K562 (cell line): ENCODE data around the gene PSMA7. TPM values are rescaled to one million over a fixed set of nuclear protein-coding genes. Genes with fewer than 3 reads are reported as not detected.

Experiments
- ATAC-seq: fragments of 200-7000 bp; cut with Tn5 transposase; 3 replicates; pipeline ENCODE4 v1.9.1; 2020; ENCODE audit warnings: moderate library complexity
- BruUV-seq: library from RNA; stranded (reverse); fragments of 400-500 nt; replicated peaks from 2 replicates; lab custom pipeline; 2021; lab: Mats Ljungman, UMichigan
- CTCF ChIA-PET: fragments of 300-600 bp; formaldehyde crosslinking; extraction: SDS; loops from one replicate; lab custom pipeline; 2021; ENCODE audit warnings: low intra/inter-chr PET ratio; lab: Yijun Ruan, JAX
- POLR2A ChIA-PET: fragments of 300-600, 350-650 bp; sonication (Branson Sonifier 250); formaldehyde crosslinking; extraction: SDS; loops from one replicate; lab custom pipeline; 2021; ENCODE audit warnings: antibody characterized with exemption, inconsistent platforms; lab: Yijun Ruan, JAX
- DNase-seq, 4 experiments: peaks; one replicate each; pipeline versions ENCODE4 v3.0.0 to v3.0.0-alpha.2; 2011 to 2018; ENCODE audit warnings: low spot score in 3 of 4, mixed read lengths in 3 of 4; ENCODE audit errors: extremely low read depth in 1 of 4
- FAIRE-seq: peaks from 2 replicates; lab custom pipeline; 2011; peaks lifted over from hg19 to GRCh38; lab: Jason Lieb, UNC
- H2AFZ ChIP-seq: 2 replicates; pipeline ENCODE4 v1.6.0; 2011; ENCODE audit warnings: low read depth, low read length, control low read depth, inconsistent platforms
- H3K27ac ChIP-seq: fragments of 200-600 bp; 3 replicates; pipeline ENCODE4 v1.8.0; 2011; ENCODE audit warnings: low read depth, mild to moderate bottlenecking, control low read depth, inconsistent platforms, low read length, moderate library complexity, mixed read lengths; ENCODE audit errors: extremely low read depth
- H3K27me3 ChIP-seq, 2 experiments: fragments of 300-600 bp in 1 of 2; 2 replicates in 1 of 2; 3 replicates in 1 of 2; pipeline versions ENCODE4 v1.6.0 to v1.8.0; 2011; ENCODE audit warnings: inconsistent platforms in 2 of 2, low read length in 2 of 2, mild to moderate bottlenecking in 1 of 2, mixed read lengths in 1 of 2, moderate library complexity in 1 of 2; ENCODE audit not compliant: control insufficient read depth in 2 of 2, insufficient read depth in 2 of 2
- H3K36me3 ChIP-seq: fragments of 300-600 bp; 3 replicates; pipeline ENCODE4 v1.8.0; 2011; ENCODE audit warnings: mild to moderate bottlenecking, low read length, inconsistent platforms; ENCODE audit not compliant: control insufficient read depth, insufficient read depth
- H3K4me1 ChIP-seq, 2 experiments: fragments of 200-600 bp in 1 of 2; replicated peaks in 1 of 2; 2 replicates in 1 of 2; 3 replicates in 1 of 2; pipeline versions ENCODE4 v1.5.1 to v1.8.0; 2011; ENCODE audit warnings: inconsistent platforms in 2 of 2, low read length in 2 of 2, mild to moderate bottlenecking in 1 of 2, mixed read lengths in 1 of 2, moderate library complexity in 1 of 2; ENCODE audit not compliant: control insufficient read depth in 2 of 2, insufficient read depth in 2 of 2
- H3K4me2 ChIP-seq: 2 replicates; pipeline ENCODE4 v1.6.1; 2011; ENCODE audit warnings: low read length, control low read depth, inconsistent platforms, mixed read lengths; ENCODE audit not compliant: insufficient read depth
- H3K4me3 ChIP-seq: fragments of 200-600 bp; sonication (generic), shearing (Covaris generic); 2 replicates; pipeline ENCODE4 v1.5.1; 2016; ENCODE audit warnings: control low read depth, inconsistent platforms
- H3K79me2 ChIP-seq: fragments of 200-600 bp; 3 replicates; pipeline ENCODE4 v1.8.0; 2011; ENCODE audit warnings: low read length, inconsistent platforms; ENCODE audit not compliant: control insufficient read depth, insufficient read depth
- H3K9ac ChIP-seq, 2 experiments: 2 replicates each; pipeline versions ENCODE4 v1.6.0 to v1.6.1; 2011; ENCODE audit warnings: low read depth in 2 of 2, low read length in 2 of 2, control low read depth in 1 of 2, inconsistent platforms in 1 of 2, mild to moderate bottlenecking in 1 of 2, mixed read lengths in 1 of 2; ENCODE audit not compliant: insufficient read depth in 1 of 2
- H3K9me1 ChIP-seq: one replicate; pipeline ENCODE4 v1.6.0; 2011; ENCODE audit warnings: inconsistent platforms, mild to moderate bottlenecking, low read length, moderate library complexity; ENCODE audit not compliant: control insufficient read depth, insufficient read depth
- H3K9me3 ChIP-seq: replicated peaks from 2 replicates; pipeline ENCODE4 v1.5.1; 2011; ENCODE audit warnings: low read depth, low read length, inconsistent platforms; ENCODE audit not compliant: control insufficient read depth, insufficient read depth
- H4K20me1 ChIP-seq: replicated peaks from 2 replicates; pipeline ENCODE4 v1.6.1; 2011; ENCODE audit warnings: low read length, inconsistent platforms, mixed read lengths; ENCODE audit not compliant: control insufficient read depth, insufficient read depth
- ADNP ChIP-seq: fragments of 200-800 bp; sonication (Bioruptor generic); IDR thresholded peaks from 2 replicates; pipeline ENCODE4 v1.6.1; 2016; ENCODE audit warnings: missing genetic modification characterization, missing compliant biosample characterization
- BRD4 ChIP-seq: fragments of 200-600 bp; sonication (generic); IDR thresholded peaks from 2 replicates; pipeline ENCODE4 v1.6.1; 2017; ENCODE audit warnings: inconsistent platforms
- GTF2A2 ChIP-seq: IDR thresholded peaks from 2 replicates; pipeline ENCODE4 v1.6.1; 2016; ENCODE audit warnings: mild to moderate bottlenecking, missing genetic modification characterization, missing compliant biosample characterization
- HDAC2 ChIP-seq: fragments of 450-650 bp; IDR thresholded peaks from 2 replicates; pipeline ENCODE4 v1.6.1; 2016; ENCODE audit warnings: mild to moderate bottlenecking
- HNRNPUL1 ChIP-seq: fragments of 200-400 bp; formaldehyde crosslinking; IDR thresholded peaks from 2 replicates; pipeline ENCODE4 v1.6.1; 2017; ENCODE audit warnings: low read length
- KAT8 ChIP-seq: fragments of 450-650 bp; IDR thresholded peaks from 2 replicates; pipeline ENCODE4 v1.6.1; 2016; ENCODE audit warnings: low read depth, mild to moderate bottlenecking
- MCM3 ChIP-seq: fragments of 450-650 bp; IDR thresholded peaks from 2 replicates; pipeline ENCODE4 v1.6.1; 2016
- NCOA1 ChIP-seq: fragments of 450-650 bp; IDR thresholded peaks from 2 replicates; pipeline ENCODE4 v1.6.1; 2016; ENCODE audit warnings: low read depth
- NCOR1 ChIP-seq: fragments of 450-650 bp; IDR thresholded peaks from 2 replicates; pipeline ENCODE4 v1.6.1; 2016; ENCODE audit warnings: mild to moderate bottlenecking, moderate library complexity
- PHF21A ChIP-seq: fragments of 450-650 bp; IDR thresholded peaks from 2 replicates; pipeline ENCODE4 v1.6.1; 2017; ENCODE audit warnings: low read depth, borderline replicate concordance
- PRMT5 ChIP-seq: sonication (generic); formaldehyde crosslinking; IDR thresholded peaks from 2 replicates; pipeline ENCODE4 v1.5.0; 2020; ENCODE audit warnings: missing genetic modification reagents
- PURB ChIP-seq: sonication (generic); formaldehyde crosslinking; IDR thresholded peaks from 2 replicates; pipeline ENCODE4 v1.9.0; 2021; ENCODE audit warnings: low read depth, mild to moderate bottlenecking, missing genetic modification reagents
- SAP30 ChIP-seq: fragments of 200-600 bp; sonication (generic); IDR thresholded peaks from 2 replicates; pipeline ENCODE4 v1.6.1; 2012; ENCODE audit warnings: borderline replicate concordance, low read depth, mild to moderate bottlenecking, moderate library complexity, low read length, control low read depth, inconsistent platforms; ENCODE audit not compliant: insufficient read depth, poor library complexity, severe bottlenecking
- ZNF134 ChIP-seq: fragments of 250-450 bp; sonication (Bioruptor Pico); conservative IDR thresholded peaks from 2 replicates; pipeline ENCODE4 v1.4.0; 2020
- ZNF217 ChIP-seq: sonication (generic); formaldehyde crosslinking; IDR thresholded peaks from 2 replicates; pipeline ENCODE4 v1.8.0; 2022; ENCODE audit warnings: mild to moderate bottlenecking, missing genetic modification reagents
- ZNF253 ChIP-seq: fragments of 250-450 bp; sonication (Bioruptor Pico); conservative IDR thresholded peaks from 2 replicates; pipeline ENCODE4 v1.6.1; 2021; ENCODE audit warnings: mild to moderate bottlenecking
- ZNF384 ChIP-seq: IDR thresholded peaks from 2 replicates; pipeline ENCODE4 v1.6.1; 2012; ENCODE audit warnings: low read depth, low read length, improper control_type of control experiment
- ZNF77 ChIP-seq: fragments of 250-450 bp; sonication (Bioruptor Pico); IDR thresholded peaks from 2 replicates; pipeline ENCODE4 v1.5.0; 2020
- ZSCAN32 ChIP-seq: fragments of 450-650 bp; formaldehyde crosslinking; IDR thresholded peaks from 2 replicates; pipeline ENCODE4 v1.4.0; 2020; ENCODE audit warnings: mild to moderate bottlenecking, moderate library complexity
- WGBS: fragments of 100-300 bp; shearing (Covaris generic); methylation state at CpG from one replicate; pipeline ENCODE4 v1.1.6; 2016; ENCODE audit warnings: low coverage, mixed read lengths; ENCODE audit not compliant: insufficient coverage; ENCODE audit errors: missing lambda C conversion rate; 5-methylcytosine and 5-hydroxymethylcytosine counted together
- in situ Hi-C: fragments of 300-500 bp; cut with MboI; formaldehyde crosslinking; loops from 4 replicates; pipeline ENCODE4 v1.15.0; 2018; ENCODE audit warnings: inconsistent platforms, mixed read lengths
- intact Hi-C: fragments of 100-400 bp; cut with micrococcal nuclease; formaldehyde crosslinking; loops from 2 replicates; pipeline ENCODE4 v1.14.2; 2022
- polyA plus RNA-seq, 8 experiments: library from polyadenylated mRNA; depleted of rRNA in 4 of 8; stranded (reverse) in 5 of 8; unstranded in 3 of 8; fragments of >200 nt; fragmentation: Nextera tagmentation in 2 of 8; fragmentation: Illumina TruSeq in 1 of 8; extraction: Ambion mirVana in 2 of 8; extraction: Trizol in 1 of 8; gene quantifications; 2 replicates each; pipeline versions ENCODE4 v1.2.1 to v1.2.3, GENCODE V29; 2011 to 2014; ENCODE audit warnings: inconsistent platforms in 1 of 8, missing spikeins in 1 of 8
- total RNA-seq, 7 experiments: library from RNA; depleted of rRNA in 6 of 7; stranded (reverse); fragments of >200 nt in 6 of 7; fragmentation: Illumina TruSeq in 2 of 7; extraction: Trizol in 2 of 7; gene quantifications; 2 replicates each; pipeline versions ENCODE4 v1.2.1 to v1.2.3, GENCODE V29; 2011 to 2021; ENCODE audit warnings: low replicate concordance in 1 of 7
- TF ChIP-seq, protein P1 (sequence below): fragments of 200-400 bp; formaldehyde crosslinking; IDR thresholded peaks from 2 replicates; pipeline ENCODE4 v1.6.1; 2017; ENCODE audit warnings: mild to moderate bottlenecking, low read depth, low read length, moderate library complexity
- TF ChIP-seq, protein P2 (sequence below): sonication (generic); formaldehyde crosslinking; IDR thresholded peaks from 2 replicates; pipeline ENCODE4 v1.8.0; 2022; ENCODE audit warnings: mild to moderate bottlenecking, missing genetic modification reagents
- TF ChIP-seq, protein P3 (sequence below): fragments of 250-450 bp; sonication (Bioruptor Pico); IDR thresholded peaks from 2 replicates; pipeline ENCODE4 v1.8.0; 2022; ENCODE audit warnings: moderate library complexity, mild to moderate bottlenecking, inconsistent platforms

Gene PSMA7
- total and polyA plus RNA-seq, 9 of the 15 experiments (the other 6 are each of a cell fraction or from before 2014, with no cell fraction given), result 257 to 510 (median 393) TPM

DNA sequence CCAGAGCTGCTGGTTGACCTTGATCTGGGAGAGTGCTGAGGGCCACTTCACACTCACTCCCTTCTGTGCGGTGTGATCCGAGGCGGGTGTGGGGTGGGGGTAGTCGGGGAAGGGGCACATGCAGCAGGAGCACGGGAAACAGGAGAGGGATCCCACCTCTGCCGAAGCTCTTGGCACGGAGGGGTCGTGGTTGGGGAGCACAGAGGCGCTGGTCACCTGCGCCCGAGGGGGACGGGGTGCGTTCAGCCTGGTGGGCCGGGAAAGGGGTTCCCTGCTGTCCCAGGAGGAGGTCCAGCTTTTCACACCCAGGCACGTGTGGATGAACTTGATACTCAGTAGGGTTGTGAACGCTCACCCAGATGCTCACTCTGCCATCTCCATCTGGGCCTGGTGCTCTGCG, 17.7 kb upstream of the PSMA7 start (continued):
- TF ChIP-seq, protein P1, sequence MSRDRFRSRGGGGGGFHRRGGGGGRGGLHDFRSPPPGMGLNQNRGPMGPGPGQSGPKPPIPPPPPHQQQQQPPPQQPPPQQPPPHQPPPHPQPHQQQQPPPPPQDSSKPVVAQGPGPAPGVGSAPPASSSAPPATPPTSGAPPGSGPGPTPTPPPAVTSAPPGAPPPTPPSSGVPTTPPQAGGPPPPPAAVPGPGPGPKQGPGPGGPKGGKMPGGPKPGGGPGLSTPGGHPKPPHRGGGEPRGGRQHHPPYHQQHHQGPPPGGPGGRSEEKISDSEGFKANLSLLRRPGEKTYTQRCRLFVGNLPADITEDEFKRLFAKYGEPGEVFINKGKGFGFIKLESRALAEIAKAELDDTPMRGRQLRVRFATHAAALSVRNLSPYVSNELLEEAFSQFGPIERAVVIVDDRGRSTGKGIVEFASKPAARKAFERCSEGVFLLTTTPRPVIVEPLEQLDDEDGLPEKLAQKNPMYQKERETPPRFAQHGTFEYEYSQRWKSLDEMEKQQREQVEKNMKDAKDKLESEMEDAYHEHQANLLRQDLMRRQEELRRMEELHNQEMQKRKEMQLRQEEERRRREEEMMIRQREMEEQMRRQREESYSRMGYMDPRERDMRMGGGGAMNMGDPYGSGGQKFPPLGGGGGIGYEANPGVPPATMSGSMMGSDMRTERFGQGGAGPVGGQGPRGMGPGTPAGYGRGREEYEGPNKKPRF, result no peak
- TF ChIP-seq ZNF77 (CRISPR knock-in tag) (no peak), BRD4 (no peak), NCOR1 (no peak), PURB (no peak), PHF21A (no peak), HDAC2 (no peak), ZNF134 (CRISPR knock-in tag) (no peak), ZNF384 (no peak), ZSCAN32 (no peak), ZNF217 (CRISPR knock-in tag) (no peak)
- TF ChIP-seq, all 486 proteins: peak for 0

DNA sequence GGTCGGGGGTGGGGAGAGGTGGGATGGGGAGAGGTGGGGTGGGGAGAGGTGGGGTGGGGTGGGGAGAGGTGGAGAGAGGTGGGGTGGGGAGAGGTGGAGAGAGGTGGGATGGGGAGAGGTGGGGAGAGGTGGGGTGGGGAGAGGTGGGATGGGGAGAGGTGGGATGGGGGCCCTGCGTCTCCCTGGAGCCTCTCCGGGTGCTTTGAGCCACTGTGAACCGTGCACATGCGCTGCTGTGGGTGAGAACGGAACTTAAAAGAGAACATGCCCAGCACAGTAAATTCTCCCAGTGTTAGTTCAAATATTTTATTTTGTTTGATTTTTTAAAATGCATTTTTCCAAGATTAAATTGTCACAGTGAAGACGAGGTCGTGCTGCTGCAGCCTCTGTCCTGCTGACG, 17.1 kb upstream of the PSMA7 start:
- in situ Hi-C loops, result no loop called here
- peaks cover 91% of the 10 kb centered on the region; the same call in 2 of the 3 replicates for H3K36me3 ChIP-seq
- TF ChIP-seq KAT8 (no peak), SAP30 (no peak), NCOA1 (no peak), ADNP (tag) (no peak), GTF2A2 (tag) (no peak), MCM3 (no peak), HNRNPUL1 (no peak), ZNF253 (CRISPR knock-in tag) (no peak), ZNF384 (no peak), PRMT5 (CRISPR knock-in tag) (no peak)
- TF ChIP-seq, protein P2, sequence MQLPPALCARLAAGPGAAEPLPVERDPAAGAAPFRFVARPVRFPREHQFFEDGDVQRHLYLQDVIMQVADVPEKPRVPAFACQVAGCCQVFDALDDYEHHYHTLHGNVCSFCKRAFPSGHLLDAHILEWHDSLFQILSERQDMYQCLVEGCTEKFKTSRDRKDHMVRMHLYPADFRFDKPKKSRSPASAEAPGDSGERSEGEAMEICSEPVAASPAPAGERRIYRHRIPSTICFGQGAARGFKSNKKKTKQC, result no peak
- TF ChIP-seq, protein P3, sequence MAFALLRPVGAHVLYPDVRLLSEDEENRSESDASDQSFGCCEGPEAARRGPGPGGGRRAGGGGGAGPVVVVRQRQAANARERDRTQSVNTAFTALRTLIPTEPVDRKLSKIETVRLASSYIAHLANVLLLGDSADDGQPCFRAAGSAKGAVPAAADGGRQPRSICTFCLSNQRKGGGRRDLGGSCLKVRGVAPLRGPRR, result no peak

More for the DNA sequence above, 17.1 kb upstream of the PSMA7 start:
- no peak for DNase-seq
- intact Hi-C loops, result no loop called here
- Histone ChIP-seq H3K27me3 (no peaks in the 10 kb centered on the region), H4K20me1 (peaks cover 18% of the 10 kb centered on the region), H3K27ac (no peak overlapping the region), H3K9ac (no peak overlapping the region), H3K4me3 (no peak overlapping the region), H2AFZ (no peak overlapping the region), H3K79me2 (peaks cover 40% of the 10 kb centered on the region), H3K9me1 (peaks cover 5% of the 10 kb centered on the region), H3K4me2 (no peak overlapping the region), H3K9me3 (no peaks in the 10 kb centered on the region), H3K4me1 (peaks cover 2 to 50% of the 10 kb centered on the region in 2 experiments; a peak in 3 of 5 replicates)
- no peak for ATAC-seq
- FAIRE-seq, result no peak
- WGBS, result 94% methylated on average over 8 of the region's 9 CpGs
- CTCF ChIA-PET, result no interaction called here
- no TSS peak for BruUV-seq
- POLR2A ChIA-PET, result no interaction called here
